ENCODE measurements around the gene TBC1D21.
A peak's percentile ranks its signal among the peaks of the same experiment; 100 is the strongest.

Gene TBC1D21

DNA sequence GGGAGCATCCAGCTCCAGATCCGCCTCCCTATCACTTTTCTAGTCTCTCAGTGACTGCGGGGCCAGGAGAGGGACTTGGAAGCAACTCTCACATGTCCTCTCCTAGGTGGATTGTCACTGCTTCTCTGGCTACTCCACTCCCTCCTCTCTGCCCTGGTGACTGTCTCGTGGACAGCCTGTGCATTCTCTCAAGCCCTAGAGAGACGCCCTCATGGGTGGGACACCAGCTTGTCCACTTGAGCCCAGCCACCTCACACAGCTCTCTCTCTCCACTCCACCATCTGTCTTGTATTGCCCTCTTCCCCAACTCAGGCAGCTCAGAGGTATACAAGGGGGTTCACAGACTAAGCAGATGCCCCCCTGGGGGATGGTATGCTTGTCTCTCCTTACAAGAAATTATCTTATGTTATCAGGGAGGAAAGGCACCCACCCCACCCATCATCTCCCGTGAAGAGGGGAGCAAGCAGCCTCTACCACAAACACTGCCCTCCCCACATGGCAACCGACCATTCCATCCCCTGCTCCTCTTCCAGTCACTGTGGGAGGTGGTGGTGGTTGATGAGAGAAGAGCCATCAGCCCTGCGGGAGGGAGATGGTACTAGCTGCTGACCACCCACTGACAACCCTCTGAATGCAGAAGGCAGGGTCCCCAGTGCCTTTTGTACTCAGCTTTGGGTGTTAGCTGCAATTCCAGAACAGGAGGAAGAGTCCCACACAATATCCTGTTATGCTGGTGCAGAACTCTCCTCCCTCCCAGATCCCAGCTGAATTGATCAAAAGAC lies 37.3 kb downstream of the TBC1D21 start:
- no peak for DNase-seq

DNA sequence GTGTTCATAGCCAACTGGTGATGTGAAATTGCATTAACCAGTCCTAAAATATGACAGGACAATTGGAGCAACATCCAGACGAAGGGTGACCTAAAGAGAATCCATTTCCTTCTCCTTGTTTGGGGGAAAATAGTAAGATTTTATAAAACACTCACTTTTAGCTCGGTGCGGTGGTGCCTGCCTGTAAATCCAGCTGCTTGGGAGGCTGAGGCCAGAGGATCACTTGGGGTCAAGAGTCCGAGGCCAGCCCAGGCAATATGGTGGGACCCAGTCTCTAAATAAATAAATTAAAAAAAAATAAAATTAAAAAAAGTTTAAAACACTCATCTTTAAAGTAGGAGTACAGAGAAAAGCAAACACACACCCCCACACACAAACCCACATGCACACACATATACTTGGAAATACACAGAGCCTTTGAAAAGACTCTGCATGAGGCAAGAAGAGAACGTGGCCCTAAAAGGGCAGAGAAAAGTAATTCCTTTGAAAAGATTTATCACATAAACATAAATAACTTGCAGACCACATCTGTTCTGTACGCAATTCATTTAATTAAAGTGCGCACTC lies 38.7 kb downstream of the TBC1D21 start:
- DNase-seq, result no peak

DNA sequence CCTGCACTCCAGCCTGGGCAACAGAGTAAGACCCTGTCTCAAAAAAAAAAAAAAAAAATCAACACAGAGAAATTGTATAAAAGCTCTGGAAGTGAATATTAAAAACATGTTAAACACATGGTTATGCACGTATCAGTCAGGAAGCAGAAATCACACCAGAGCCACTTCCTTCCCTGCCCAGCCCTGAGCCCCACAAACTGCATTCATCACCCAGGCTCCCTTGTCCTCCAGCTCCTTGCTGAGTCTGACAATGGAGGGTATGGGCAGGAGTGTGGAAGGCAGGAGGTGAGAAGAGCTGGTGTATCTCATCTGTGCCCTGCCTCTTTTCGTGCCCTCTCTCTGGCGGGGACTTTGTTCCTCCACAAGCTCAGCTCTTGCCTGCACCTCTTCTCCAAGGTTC lies 40.8 kb downstream of the TBC1D21 start:
- no peak for DNase-seq

DNA sequence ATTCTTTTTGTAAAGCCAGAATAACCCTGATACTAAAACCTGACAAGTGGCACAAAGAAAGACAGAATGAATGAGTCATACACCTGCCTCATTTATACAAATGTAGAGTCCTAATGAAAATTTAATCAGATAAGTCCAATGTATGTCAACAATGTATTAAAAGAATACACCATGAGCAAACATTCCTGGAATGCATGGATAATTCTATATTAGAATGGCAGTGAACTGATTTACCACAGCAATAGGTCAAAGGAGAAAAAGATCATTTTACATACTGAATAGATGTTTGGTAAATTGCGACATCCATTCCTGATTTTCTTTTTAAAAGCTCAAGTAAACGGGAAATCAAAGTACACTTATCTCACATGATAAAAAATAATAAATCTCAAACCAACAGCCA lies 41.7 kb downstream of the TBC1D21 start:
- no peak for DNase-seq

DNA sequence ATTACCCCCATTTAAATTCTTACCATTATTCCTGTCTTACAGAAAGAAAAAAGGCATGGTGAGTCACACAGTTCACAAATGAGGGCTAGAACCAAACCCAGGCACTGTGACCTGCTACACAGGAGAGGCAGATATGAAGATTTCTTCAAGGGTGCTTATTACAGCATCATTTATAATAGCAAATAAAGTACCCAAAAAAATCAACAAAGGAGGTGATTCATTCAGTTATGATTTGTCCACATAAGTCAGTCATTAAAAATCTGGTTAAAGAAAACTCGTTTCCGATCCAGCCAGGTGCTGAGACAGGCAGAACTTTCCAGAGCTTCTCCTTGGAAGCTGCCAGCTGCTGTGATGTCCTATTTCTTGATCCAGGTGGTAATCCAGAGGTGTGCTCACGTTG lies 45.4 kb downstream of the TBC1D21 start:
- DNase-seq, result no peak

DNA sequence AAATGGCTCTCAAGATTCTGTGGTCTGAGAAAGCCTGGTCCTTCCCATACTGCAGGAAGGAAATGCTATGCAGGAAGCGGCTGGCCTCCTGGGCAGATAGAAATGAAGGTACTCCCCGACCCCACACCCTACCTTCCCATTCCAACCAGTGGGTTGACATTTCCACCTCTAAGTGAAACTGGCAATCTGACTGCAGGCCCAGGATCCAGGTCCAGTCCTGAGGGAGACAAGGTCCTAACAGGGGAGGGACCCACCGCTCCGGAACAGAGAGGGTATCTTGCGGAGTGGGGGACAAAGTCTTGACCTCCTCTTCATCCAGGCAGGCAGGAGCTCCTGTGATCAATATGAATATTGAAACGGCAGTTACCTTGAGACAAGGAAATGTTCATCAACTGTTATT lies 46.3 kb downstream of the TBC1D21 start:
- no peak for DNase-seq

DNA sequence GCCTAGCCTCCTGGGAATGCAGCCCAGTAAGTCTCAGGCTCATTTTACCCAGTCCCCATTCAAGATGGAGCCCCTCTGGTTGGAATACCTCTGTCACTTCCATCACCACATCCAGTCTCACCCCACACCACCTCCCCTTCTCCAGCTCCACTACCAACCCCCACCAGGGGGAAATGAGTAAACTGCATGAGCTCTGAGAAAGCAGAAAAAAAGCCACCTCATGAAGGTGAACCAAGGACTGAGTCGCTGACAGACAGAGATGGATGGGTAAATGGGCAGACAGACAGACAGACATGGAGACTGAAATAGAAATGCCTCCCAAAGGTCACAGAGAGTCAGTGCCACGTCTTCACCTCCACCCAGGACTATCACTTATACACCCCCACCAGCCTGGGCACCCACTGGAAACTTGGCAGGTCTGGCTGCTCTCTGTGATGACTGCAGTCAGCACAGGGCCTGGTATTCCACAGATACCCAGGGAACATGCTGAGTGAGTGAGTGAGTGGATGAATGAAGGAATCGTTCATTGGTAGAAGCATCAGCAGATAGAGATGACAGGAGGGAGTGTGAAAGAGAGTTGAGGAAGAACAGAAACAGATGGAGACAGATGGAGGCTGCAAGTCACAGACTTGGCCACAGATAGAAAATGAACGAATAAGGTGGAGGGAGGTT lies 48.0 kb downstream of the TBC1D21 start:
- DNase-seq, result no peak

DNA sequence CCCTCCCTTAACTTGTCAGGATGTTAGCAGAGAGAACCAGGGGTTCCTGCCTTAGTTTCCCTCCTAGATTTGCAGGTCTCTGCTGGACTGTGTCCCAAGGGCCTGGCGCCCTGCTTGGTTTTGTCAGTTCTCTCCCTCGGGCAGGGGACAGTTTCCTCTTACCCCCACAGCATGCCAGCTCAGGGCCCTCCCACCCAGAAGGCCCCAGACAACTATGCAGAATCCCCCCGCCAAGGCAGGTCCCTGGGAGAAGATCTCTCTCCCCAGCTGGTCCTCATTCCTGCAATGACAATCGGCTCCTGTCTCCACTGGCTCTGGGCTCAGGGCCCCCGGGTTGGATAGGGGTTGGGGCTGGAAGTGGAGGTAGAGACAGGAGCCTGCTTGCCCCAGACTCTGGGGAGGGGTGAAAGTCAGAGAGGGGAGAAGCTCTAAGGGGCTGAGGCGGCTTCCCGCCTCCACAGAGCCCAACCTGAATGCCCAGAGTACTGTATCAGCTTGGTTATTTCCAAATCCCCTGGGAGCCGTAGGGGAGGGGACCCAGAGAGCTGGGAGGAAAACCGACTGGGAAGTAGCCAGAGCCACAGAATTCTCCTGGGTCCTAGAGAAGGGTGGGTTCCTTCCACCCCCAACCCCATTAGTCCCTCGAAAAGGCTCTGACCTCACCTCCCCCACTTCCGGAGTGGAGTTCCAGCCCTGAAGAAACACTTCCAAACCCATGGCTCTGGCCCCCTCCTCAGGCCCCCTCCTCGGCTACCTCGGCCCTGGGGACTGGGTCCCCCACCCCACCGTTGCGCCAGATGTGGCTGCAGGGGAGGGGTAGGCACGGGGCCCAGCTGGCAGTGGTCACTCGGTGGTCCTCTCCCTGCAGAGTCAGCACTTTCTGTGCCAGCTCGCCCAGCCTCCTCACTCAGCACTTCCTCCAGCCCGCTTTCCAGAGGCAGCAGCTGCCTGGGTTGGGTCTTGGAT lies 49.1 kb downstream of the TBC1D21 start:
- DNase-seq, result no peak

DNA sequence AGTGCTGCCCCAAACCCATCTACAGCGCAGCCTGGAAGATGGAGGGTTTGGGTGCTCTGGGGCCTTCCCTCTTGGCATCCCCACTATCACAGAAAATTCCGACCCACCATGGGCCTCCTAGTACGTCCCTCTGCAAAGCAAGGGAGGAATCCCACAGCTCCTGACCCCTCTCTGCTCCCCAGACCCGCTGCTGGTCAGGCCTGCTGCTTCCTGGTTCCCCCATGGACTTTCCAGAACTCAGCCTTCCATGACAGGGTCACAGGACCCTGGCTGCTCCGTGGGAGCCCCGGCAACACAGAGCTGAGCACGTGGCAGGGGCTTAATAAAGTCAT lies 49.8 kb downstream of the TBC1D21 start:
- no peak for DNase-seq

DNA sequence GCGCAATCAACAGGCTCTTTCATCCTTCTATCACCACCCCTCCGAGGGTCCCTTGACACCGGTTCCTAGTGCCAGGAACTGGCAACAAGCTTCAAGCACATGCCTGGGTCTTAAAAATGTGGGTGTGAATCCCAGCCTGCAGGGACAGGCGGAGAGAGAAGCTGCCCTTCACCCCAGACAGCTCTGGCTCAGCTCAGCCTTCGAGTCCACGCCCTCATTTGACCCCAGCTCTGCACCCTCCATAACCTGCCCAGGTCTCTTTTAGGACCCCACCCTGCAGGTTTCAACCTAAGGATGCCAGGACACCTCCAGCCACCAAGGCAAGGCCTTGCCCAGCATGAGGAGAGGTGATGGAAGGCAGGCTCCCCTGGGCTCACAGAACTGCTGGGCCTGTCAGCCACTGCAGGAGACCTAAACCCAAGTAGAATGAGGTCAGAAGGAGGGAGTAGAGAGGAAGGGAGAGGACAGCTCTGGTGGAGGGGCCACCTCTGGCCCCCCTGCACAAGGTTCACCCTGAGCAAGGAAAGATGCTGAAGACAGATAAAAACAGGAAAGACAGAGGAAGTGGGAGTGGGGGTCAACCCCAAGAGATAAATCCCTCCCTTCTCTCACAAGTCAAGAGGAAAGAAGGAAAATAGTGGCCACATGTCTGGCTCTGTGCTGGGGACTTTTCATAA lies 50.3 kb downstream of the TBC1D21 start:
- DNase-seq, result no peak

DNA sequence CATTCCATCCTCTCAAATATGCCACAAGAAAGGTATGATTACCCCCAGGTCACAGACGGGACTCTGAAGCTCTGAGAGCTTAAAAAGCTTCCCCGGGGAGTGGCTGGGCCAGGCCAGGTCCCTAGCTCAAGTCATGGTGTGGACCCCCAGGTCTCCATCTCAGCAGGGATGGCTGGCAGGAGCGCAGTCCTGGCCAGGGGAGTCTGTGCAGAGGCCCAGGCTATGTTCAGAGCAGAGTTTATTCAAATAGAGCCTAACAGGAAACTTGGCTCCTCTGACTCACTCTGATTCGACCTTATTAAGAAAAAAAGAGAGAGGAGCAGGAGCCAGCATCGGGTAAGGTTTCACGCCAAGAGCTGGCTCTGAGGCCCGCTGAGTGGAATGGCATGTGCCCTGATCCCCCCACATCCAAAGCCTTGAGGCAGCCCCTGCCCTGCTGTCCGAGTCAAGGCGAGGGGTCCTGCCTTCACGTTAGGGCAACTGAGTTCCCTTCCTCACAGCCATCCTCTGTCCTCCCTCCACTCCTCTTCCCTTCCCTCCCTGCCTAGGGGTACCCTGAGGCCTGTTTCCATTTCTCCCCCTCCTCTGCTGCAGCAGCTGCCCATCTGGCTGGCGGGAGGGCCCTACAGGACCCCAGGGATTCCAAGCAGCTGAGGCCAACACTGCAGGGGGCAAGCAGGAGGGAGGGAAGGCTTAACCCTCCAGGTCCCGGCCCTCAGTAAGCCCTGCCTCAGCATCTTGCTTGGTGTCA lies 51.0 kb downstream of the TBC1D21 start:
- peak; percentile 81 for DNase-seq

DNA sequence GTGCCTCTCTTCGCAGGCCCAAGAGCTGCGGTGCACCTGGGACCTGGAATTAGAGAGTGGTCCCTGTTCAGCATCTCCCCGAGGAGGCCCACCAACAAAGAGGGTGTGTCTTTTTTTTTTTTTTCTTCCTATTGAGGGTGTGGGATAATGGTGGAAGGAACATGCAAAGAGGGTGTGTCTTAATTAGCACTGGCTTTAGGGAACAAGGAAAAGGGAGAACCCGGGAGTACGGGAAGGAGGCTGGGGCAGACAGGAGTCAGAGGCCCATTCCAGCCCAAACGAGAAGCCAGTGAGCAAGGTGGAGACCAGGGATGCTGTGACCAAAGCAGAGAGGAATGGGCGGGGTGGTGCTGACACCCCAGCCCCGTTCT lies 52.5 kb downstream of the TBC1D21 start:
- DNase-seq, result no peak

DNA sequence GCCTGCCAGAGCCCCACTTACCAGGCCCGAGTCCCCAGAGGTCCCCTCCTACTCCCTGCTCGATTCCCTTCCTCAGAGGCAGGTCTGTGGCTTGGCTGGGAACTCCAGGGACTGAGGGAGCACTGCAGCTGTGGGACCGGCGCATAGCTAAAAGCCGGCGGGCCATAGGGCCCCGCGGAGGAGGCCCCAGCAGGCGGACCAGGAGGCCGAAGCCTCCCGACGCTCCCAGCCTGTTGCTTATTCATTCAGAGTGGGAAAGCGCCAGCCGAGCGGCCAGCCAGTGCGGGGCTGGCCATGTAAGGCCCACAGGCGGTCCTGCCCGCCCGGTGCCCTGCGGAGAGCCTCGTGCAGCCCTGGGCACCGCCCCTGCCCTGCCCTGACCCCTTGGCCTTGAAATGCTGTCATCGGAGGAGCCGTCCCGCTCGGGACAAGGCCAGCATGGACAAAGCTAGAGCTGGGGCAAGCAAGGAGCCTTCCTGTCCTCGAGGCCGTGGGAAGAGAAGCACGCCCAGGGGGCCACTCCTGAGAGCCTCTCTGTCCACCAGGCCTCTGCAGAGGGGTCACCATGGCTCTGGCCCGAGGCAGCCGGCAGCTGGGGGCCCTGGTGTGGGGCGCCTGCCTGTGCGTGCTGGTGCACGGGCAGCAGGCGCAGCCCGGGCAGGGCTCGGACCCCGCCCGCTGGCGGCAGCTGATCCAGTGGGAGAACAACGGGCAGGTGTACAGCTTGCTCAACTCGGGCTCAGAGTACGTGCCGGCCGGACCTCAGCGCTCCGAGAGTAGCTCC lies 53.0 kb downstream of the TBC1D21 start, which contains the start of gene LOXL1:
Gene LOXL1, plus strand, starts transcription at position 244 of the 784 bp plus-strand sequence. Its CDS starts 322 bp downstream, at position 566.
- DNase-seq, result no peak

DNA sequence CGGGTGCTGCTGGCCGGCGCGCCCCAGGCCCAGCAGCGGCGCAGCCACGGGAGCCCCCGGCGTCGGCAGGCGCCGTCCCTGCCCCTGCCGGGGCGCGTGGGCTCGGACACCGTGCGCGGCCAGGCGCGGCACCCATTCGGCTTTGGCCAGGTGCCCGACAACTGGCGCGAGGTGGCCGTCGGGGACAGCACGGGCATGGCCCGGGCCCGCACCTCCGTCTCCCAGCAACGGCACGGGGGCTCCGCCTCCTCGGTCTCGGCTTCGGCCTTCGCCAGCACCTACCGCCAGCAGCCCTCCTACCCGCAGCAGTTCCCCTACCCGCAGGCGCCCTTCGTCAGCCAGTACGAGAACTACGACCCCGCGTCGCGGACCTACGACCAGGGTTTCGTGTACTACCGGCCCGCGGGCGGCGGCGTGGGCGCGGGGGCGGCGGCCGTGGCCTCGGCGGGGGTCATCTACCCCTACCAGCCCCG lies 53.7 kb downstream of the TBC1D21 start:
- no peak for DNase-seq

DNA sequence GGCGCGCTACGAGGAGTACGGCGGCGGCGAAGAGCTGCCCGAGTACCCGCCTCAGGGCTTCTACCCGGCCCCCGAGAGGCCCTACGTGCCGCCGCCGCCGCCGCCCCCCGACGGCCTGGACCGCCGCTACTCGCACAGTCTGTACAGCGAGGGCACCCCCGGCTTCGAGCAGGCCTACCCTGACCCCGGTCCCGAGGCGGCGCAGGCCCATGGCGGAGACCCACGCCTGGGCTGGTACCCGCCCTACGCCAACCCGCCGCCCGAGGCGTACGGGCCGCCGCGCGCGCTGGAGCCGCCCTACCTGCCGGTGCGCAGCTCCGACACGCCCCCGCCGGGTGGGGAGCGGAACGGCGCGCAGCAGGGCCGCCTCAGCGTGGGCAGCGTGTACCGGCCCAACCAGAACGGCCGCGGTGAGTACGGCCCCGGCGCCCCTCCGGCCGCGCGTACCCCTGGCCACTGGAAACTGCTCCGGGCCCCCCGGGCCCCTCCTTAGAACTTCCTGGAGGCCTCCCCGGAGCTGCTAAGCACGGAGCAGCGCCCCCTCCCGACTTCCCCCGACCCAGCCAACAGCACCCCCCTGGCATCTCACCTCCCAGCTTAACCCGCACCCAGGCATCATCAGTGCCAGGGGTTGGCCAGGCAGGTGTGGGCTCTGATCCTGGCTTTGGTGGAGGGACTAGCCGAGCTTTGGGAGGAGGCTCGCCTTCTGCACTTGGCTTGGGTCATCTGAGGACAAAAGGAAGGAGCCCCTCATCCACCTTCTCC lies 54.3 kb downstream of the TBC1D21 start:
- no peak for DNase-seq

DNA sequence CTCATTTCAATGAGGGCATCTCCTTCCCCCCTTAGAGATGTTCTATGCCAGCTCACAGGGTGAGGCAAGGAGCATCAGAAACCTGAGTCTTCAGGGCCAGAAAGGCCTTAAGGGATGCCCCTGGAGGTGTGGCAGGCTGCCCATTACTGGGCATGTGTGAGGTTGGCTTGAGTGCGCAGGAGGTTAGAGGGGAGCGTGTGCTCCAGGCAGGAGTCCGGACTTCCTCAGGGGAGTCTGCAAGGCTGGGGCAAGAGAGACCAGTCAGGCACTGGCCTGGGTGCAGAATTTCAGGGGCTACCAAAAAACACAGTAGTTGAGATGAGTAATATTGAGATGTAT lies 54.8 kb downstream of the TBC1D21 start:
- no peak for DNase-seq

DNA sequence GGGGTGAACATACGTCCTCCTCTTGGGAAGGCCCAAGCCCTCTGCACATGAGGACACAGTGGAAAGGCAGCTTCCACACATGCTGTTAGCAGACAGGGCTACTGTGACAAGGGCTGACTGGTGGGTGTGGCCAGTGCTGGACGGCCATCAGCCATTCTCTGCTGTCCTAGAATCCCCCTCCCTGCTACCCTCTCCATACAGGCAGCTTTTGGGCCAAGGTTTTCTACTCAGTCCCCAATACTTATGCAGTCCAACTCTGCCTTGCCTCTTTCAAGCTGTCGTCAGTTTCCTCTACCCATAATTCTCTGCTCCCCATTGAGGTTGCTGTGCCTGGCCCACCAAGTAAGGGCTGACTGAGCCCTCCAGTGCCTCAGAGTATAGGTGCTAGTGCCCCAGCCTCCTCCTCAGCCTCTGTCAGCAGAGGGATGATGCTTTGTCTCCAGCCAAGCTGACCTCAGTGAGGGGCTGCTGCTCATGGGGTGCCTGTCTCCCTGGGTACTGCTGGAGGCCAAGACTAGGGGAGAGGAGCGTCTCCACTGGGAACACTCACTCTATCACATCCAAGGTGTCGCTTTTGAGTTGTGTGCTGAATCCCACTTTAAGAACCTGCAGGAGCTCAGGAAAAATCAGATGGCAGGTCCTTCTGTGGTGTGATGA lies 55.7 kb downstream of the TBC1D21 start:
- DNase-seq, result no peak

DNA sequence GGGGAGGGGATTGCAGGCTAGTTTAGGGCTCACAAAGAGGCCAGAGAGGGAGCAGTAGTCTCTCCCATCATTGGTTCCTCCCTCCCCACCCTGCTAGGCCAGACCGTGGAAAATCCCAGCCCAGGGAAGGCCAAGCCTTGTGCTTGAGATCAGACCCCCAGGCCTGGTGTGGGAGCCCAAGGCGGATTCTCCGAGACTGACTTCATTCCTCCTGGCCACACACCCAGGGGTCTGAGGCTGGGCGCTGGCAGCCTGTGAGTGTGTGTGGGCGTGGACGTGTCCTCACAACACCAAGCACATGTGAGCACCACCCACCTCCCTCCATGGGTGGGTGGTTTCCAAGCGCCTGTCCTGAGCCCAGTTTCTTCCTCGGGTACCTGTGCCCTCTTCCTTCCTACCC lies 57.0 kb downstream of the TBC1D21 start:
- DNase-seq, result no peak

DNA sequence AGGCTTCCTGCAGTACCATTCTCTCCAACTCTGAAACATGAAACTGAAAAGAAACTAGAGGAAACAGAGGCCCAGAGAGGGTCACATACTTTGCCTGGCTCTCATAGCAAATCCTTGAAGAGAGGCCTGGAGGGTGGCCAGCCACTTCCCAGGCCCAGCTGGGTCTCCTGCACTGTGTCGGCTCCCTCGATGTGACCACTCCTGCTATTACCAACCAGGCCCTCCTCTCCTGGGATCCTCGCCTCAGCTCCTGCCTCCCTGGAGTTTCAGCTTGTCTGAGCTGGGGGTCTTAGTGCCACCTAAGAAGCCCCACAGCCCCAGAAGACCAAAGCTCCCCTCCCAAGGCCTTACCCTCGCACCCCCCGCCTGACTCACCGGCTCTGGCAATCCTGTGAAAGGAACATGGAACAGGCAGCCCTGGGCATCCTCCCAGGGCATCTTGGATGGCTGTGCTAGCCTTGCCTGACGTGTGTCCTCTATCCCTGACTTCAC lies 57.5 kb downstream of the TBC1D21 start:
- DNase-seq, result no peak

All from NCI-H446 treated with DMSO at 0.1 percent for 48 hours (cell line).